Stimulated activated naive B cell treated with anti-CD40 and anti-IgM and Interleukin-4, amounts not matched to agents 10 μg/mL and 1 μg/mL and 100 μg/mL, for 72 hours (primary cell): ENCODE data around the gene FDXR.
"Not testable (repeated sequence)": the region's sequence is repeated elsewhere in the genome, so short reads cannot be mapped to it uniquely, and the experiment has no call there.

Experiments used
- ATAC-seq, 2 donors: fragments of 150-1000 bp; cut with Tn5 transposase; replicated peaks; 2 replicates each; pipeline ENCODE4 v1.10.0; 2021; ENCODE audit warnings: moderate library complexity in 1 of 2
- DNase-seq: peaks from one replicate; pipeline ENCODE4 v3.0.0; 2021
- H3K27ac Mint-ChIP-seq: one replicate; pipeline ENCODE4 v1.8.0; 2022; ENCODE audit warnings: mild to moderate bottlenecking, mixed read lengths
- H3K27me3 Mint-ChIP-seq, 2 donors: one replicate each; pipeline ENCODE4 v1.8.0; 2022; ENCODE audit warnings: mixed read lengths in 2 of 2
- H3K36me3 Mint-ChIP-seq, 2 donors: one replicate each; pipeline ENCODE4 v1.8.0; 2022; ENCODE audit warnings: mixed read lengths in 2 of 2, mild to moderate bottlenecking in 1 of 2
- H3K4me1 Mint-ChIP-seq, 2 donors: one replicate each; pipeline ENCODE4 v1.8.0; 2022; ENCODE audit warnings: mixed read lengths in 2 of 2, mild to moderate bottlenecking in 1 of 2
- H3K4me3 Mint-ChIP-seq, 2 donors: one replicate each; pipeline ENCODE4 v1.8.0; 2022; ENCODE audit warnings: mild to moderate bottlenecking in 2 of 2, mixed read lengths in 2 of 2, moderate library complexity in 1 of 2
- H3K9me3 Mint-ChIP-seq, 2 donors: one replicate each; pipeline ENCODE4 v1.8.0; 2022; ENCODE audit warnings: mixed read lengths in 2 of 2, mild to moderate bottlenecking in 1 of 2

Gene FDXR, protein sequence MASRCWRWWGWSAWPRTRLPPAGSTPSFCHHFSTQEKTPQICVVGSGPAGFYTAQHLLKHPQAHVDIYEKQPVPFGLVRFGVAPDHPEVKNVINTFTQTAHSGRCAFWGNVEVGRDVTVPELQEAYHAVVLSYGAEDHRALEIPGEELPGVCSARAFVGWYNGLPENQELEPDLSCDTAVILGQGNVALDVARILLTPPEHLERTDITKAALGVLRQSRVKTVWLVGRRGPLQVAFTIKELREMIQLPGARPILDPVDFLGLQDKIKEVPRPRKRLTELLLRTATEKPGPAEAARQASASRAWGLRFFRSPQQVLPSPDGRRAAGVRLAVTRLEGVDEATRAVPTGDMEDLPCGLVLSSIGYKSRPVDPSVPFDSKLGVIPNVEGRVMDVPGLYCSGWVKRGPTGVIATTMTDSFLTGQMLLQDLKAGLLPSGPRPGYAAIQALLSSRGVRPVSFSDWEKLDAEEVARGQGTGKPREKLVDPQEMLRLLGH

DNA sequence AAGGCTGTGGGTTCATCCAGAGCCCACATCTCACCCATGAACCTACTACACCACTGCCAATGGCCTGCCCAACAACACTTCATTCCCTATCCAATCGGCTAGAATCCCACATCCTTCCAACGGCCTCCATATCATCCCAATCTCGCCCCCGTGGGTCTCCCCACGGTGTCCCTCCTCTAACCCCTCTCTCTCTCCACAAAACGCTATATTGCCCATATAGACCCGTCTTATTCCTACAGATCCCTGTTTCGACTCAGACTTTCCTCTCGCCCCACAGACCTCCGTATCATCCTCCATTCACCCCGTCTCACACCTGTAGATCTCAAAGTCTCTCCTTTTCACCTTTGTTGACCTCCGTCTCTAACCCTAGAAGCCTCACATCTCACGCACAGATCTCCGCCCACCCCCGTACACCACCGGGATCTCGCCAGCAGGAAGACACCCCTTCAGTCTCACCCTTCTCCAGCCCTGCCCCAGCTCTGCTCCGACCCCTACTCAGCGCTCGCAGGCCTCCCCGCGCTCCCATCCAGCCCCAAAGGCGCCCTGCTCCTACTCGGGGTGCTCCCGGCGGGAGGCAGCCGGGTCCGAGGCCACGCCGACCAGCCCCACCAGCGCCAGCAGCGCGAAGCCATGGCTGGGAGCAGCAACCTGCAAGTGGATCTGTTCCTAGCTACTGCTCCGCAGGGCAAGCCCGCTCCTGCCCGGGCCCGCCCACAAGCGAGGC is at the start of gene FDXR:
FDXR (minus strand) TSS at position 682 of the 724 bp plus-strand sequence; CDS start at position 632, 50 bp downstream.
- DNase-seq (no peak), ATAC-seq (peak; percentile 25 to 30)
- H3K4me1 Mint-ChIP-seq: peaks cover 14 to 27% of the 10 kb centered on the region in 2 donors
- peaks cover 0 to 2% of the 10 kb centered on the region in 2 donors for H3K27me3 Mint-ChIP-seq
- peak within 1 kb of the TSS; percentile 95 for H3K27ac Mint-ChIP-seq
- H3K9me3 Mint-ChIP-seq: no peaks in the 10 kb centered on the region
- H3K4me3 Mint-ChIP-seq: peak within 1 kb of the TSS; percentile 87
- no peaks in the 10 kb centered on the region for H3K36me3 Mint-ChIP-seq

DNA sequence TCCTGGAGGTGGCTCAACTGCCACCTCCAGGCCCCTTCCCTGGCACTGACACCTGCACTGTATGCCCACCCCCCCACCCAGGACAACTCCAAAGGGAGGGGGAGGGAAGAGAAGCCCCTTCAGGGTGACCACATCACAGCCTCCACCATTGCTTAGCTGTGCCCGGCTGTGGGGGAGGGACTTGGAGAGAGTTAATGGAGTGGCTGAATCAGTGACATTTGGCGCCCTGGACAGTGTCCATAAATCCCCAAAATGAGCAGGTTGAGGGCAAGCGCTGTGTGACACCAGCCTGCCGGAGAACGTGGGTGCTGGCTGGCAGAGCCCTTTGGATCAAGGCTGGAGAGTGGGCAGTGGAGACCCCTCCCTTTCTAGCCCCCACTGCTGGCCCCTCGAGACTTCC is 49.4 kb upstream of the FDXR start:
- peaks cover 12 to 26% of the 10 kb centered on the region in 2 donors for H3K4me1 Mint-ChIP-seq
- H3K36me3 Mint-ChIP-seq: no peaks in the 10 kb centered on the region
- no peak overlapping the region for H3K27ac Mint-ChIP-seq
- peaks cover 58 to 75% of the 10 kb centered on the region in 2 donors for H3K27me3 Mint-ChIP-seq
- ATAC-seq (no peak), DNase-seq (no peak)
- H3K4me3 Mint-ChIP-seq: no peak overlapping the region
- no peaks in the 10 kb centered on the region for H3K9me3 Mint-ChIP-seq

DNA sequence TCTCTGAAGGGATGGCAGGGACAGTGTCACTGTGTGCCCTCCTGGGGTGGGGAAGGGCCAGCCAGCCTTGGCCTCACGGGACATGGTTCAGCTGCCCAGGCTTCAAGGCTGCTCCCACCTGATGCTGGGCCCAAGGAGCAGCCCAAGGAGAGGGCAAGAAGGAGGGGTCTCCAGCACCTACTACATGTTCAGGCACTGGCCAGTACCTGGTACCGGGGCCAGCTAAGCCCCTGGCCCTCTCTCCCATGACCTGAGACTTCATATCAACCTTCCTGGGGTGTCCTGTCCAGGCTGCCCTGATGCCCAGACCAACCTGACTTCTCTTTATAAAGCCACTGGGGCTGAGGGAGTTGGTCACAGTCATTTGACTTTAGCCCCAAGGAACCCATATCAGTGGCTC is 49.0 kb upstream of the FDXR start:
- Mint-ChIP-seq H3K27ac (no peak overlapping the region), H3K36me3 (no peaks in the 10 kb centered on the region), H3K4me3 (no peak overlapping the region), H3K9me3 (no peaks in the 10 kb centered on the region), H3K4me1 (peaks cover 12 to 26% of the 10 kb centered on the region in 2 donors), H3K27me3 (peaks cover 60 to 78% of the 10 kb centered on the region in 2 donors)
- ATAC-seq (no peak), DNase-seq (no peak)

DNA sequence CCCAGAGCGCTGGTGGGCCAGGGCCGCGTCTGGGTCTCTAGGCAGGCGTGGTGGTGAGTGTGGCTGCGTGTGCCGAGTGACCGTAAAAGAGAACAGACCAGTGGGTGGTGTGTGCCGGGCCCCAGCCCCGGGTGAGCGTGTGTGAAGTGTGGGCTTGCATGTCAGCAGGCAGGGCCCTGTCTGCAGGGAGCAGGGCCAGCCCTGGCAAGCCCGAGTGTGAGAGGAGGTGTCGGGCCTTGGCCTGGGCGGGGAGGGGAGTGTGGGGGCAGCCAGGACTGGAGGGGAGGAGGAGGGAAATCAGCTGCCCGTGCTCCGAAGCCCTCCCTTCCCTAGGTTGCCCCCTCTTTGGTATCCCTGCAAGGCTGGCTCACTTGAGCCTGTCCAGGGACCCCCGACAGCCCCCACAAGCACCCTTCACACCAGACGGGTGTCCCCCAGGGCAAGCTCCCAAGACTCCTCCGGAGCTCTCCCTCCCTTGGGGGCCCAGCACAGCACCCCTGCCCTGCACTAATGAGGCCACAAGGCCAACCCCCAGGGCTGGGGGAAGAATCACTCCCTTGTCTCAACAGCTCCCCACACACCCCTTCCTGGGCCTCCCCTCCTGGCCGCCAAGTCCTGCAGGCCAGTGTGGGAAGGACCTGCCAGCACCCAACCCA is 48.4 kb upstream of the FDXR start:
- H3K36me3 Mint-ChIP-seq: no peaks in the 10 kb centered on the region
- DNase-seq (no peak), ATAC-seq (no peak)
- H3K27me3 Mint-ChIP-seq: peaks cover 62 to 77% of the 10 kb centered on the region in 2 donors
- H3K9me3 Mint-ChIP-seq: no peaks in the 10 kb centered on the region
- H3K27ac Mint-ChIP-seq: no peak overlapping the region
- no peak overlapping the region for H3K4me3 Mint-ChIP-seq
- H3K4me1 Mint-ChIP-seq: peaks cover 12 to 26% of the 10 kb centered on the region in 2 donors

DNA sequence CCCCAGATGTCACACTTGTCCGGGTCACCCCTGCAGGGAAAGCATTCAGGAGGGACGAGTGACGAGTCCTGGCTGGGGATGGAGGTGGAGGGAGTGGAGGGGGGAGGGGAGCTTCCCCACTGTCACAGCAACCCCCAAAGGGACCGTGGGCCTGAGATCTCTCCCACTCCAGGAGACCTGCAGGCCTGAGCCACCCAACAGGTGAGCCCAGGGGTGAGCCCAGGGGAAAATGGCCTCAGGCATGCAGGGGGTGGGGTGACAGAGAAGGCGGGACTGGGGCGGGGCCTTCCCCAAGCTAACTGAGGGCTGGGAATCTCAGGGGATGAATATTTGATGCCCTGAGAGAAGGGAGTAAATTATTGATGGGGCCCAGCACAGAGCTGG is 47.8 kb upstream of the FDXR start:
- peaks cover 12 to 26% of the 10 kb centered on the region in 2 donors for H3K4me1 Mint-ChIP-seq
- DNase-seq (no peak), ATAC-seq (no peak)
- H3K36me3 Mint-ChIP-seq: no peaks in the 10 kb centered on the region
- H3K4me3 Mint-ChIP-seq: no peak overlapping the region
- no peak overlapping the region for H3K27ac Mint-ChIP-seq
- no peaks in the 10 kb centered on the region for H3K9me3 Mint-ChIP-seq
- peaks cover 63 to 76% of the 10 kb centered on the region in 2 donors for H3K27me3 Mint-ChIP-seq

DNA sequence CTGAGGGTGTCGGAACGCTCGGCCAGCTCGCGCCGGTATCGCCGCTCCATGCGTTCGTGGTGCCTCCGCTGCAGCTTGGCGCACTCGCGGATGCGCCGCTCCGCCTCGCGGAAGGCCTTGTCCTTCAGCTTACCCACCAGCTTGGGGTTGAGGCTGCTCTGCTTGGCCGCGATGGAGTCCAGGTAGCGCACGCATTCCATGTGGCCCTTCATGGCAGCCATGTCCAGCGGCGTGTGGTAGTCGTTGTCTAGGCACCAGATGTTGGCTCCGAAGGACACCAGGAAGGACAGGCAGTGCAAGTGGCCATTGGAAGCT is 47.5 kb upstream of the FDXR start:
- Mint-ChIP-seq H3K27me3 (peaks cover 59 to 73% of the 10 kb centered on the region in 2 donors), H3K27ac (no peak overlapping the region), H3K9me3 (no peaks in the 10 kb centered on the region), H3K4me1 (peaks cover 12 to 26% of the 10 kb centered on the region in 2 donors), H3K4me3 (no peak overlapping the region), H3K36me3 (no peaks in the 10 kb centered on the region)
- DNase-seq: no peak
- no peak for ATAC-seq

DNA sequence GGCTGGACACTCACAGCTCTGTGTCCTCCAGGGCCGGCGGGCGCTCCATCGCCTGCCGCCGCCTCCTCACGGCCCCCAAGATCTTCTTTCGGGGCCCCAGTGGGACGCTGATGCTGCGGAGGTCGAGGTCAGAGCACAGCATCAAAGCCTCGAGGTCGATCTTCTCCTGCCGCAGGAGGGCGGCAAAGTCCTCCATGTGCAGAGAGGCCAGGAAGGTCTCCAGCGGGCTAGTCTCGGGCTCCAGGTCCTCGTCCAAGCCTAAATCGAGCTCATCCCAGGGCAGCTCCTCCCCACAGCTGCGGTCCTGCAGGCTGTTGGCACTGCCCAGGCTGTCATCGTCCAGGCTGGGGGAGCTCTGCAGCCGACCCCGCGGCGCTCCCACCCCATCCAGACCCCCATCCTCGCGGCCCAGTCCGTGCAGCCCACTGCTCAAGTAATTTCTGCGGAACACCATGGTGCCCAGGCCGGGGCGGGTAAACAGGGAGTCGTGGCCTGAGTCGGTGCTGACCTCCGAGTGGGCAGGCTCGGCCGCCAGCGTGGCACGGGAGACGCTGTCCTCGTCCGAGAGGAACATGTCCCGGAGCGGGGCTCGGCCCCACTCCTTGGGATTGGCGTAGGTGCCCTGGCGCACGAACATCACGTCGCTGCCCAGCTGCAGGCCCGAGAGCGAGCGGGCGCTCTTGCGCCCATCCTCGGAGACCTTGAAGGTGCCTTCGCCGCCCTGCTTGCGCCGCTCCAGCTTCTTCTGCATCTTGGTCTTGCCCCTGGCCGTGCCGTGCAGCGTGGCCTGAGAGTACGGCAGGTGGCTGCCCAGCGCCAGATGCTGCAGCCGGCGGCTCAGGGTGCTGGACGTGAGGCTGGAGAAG is 46.9 kb upstream of the FDXR start:
- H3K9me3 Mint-ChIP-seq: no peaks in the 10 kb centered on the region
- peaks cover 59 to 67% of the 10 kb centered on the region in 2 donors for H3K27me3 Mint-ChIP-seq
- no peak overlapping the region for H3K4me3 Mint-ChIP-seq
- ATAC-seq (peak in 1 of 2 donors; percentile 31), DNase-seq (no peak)
- no peak overlapping the region for H3K27ac Mint-ChIP-seq
- H3K4me1 Mint-ChIP-seq: peaks cover 9 to 25% of the 10 kb centered on the region in 2 donors
- no peaks in the 10 kb centered on the region for H3K36me3 Mint-ChIP-seq

DNA sequence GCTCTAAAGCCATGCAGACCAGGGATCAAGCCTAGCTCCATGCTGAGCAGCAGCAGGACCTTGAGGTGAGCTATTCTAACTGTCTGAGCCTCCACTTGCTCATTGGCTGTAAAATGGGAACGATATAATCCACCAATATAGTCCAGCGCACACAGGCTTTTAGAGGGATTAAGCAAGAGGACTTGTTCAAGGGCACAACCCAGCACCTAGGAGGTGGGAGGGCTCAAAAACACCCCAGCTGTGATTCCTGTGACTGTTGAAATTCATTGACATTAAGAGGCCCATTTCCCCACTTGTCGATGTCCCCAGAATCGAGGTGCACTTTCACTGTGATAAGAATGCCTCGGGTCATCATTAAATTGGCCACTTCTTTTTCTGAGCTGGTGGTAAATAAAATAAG is 46.1 kb upstream of the FDXR start:
- DNase-seq (no peak), ATAC-seq (no peak)
- H3K4me1 Mint-ChIP-seq: peaks cover 4 to 17% of the 10 kb centered on the region in 2 donors
- H3K4me3 Mint-ChIP-seq: no peak overlapping the region
- peaks cover 53 to 63% of the 10 kb centered on the region in 2 donors for H3K27me3 Mint-ChIP-seq
- no peaks in the 10 kb centered on the region for H3K9me3 Mint-ChIP-seq
- no peak overlapping the region for H3K27ac Mint-ChIP-seq
- no peaks in the 10 kb centered on the region for H3K36me3 Mint-ChIP-seq

DNA sequence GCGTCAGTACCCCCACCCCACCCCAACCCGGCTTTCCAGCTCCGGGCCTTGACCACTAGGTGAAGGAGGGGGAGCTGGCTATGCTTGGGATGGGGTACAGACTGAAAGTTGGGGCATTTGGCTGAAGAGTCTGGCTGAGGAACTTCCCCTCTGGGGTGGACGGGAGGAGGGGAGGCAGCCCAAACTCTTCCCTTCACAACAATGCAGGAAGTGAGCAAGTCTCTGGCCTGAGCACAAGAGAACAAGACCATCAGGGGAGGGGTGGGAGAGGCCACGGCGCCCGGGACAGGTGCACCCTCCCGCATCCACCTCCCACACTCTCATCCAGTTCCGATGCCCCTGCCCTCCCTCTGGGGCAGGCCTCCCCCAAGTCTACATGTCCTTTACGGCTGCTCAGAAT is 44.6 kb upstream of the FDXR start:
- Mint-ChIP-seq H3K27ac (no peak overlapping the region), H3K36me3 (no peaks in the 10 kb centered on the region), H3K4me1 (peaks cover 0 to 2% of the 10 kb centered on the region in 2 donors), H3K27me3 (peaks cover 48 to 60% of the 10 kb centered on the region in 2 donors), H3K4me3 (no peak overlapping the region), H3K9me3 (peaks cover 0 to 2% of the 10 kb centered on the region in 2 donors)
- DNase-seq (no peak), ATAC-seq (no peak)

DNA sequence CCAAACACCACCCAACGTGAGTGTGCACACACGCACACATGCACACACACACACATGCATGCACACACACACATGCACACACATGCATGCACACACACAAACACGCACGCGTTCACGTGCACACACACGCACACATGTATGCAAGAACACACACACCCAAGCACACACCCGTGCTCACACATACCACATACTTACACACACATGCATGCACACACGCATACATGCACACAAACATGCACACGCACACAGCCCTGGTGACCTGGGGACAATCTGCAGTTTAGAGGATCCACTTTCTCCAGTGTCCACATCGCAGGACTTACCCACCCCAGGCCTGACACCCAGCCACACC is 44.0 kb upstream of the FDXR start:
- ATAC-seq: no peak
- no peaks in the 10 kb centered on the region for H3K4me1 Mint-ChIP-seq
- peaks cover 42 to 54% of the 10 kb centered on the region in 2 donors for H3K27me3 Mint-ChIP-seq

DNA sequence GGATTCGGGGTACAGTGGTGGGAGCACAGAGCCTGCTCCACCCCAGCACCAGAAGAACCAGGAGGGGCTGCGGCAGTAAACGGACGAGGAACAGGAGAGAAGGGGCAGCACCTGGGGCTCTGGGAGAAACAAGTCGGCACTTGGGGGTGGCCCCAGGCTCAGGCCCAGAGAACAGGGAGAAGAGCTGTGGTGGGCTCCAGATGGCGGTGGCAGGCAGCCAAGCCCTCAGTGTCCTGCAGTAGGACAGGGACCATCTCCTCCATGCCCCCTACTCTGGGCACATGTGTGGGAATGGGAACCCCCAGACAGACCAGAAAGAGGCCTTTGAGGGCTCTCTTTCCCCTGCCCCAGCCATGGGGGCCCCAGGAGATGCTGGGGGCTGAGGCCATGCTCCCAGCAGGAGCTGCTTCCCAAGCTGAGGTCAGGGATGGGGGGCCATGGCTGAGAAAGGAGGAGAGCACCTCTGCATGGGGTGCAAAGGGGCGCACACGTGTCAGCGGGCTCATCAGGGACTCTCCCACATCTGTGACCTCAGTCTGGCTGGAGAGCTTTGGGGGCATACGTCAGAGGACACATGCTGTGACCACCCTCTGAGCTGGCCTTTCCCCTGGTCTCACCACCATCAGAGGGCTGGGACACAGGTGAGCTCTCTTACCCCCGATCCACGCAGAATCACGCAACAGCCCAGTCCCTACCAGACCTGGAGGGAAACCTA is 43.5 kb upstream of the FDXR start:
- DNase-seq (no peak), ATAC-seq (no peak)

More for the DNA sequence above, 44.0 kb upstream of the FDXR start:
- no peak overlapping the region for H3K27ac Mint-ChIP-seq
- peaks cover 0 to 2% of the 10 kb centered on the region in 2 donors for H3K9me3 Mint-ChIP-seq
- H3K36me3 Mint-ChIP-seq: no peaks in the 10 kb centered on the region
- no peak for DNase-seq
- H3K4me3 Mint-ChIP-seq: no peak overlapping the region

DNA sequence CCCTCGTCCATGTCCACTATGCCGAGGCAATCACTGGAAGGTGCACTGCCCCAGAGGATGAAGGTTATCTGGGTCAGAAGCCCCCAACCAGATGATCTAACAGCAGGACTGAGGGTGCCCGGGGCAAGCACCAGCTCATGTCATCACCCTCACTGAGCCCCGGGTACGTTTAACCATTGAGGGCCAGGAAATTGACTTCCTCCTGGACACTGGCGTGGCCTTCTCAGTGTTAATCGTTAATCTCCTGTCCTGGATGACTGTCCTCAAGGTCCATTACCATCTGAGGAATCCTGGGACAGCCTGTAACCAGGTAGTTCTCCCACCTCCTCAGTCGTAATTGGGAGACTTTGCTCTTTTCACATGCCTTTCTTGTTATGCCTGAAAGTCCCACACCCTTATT is 38.6 kb upstream of the FDXR start:
- H3K4me3 Mint-ChIP-seq, H3K9me3 Mint-ChIP-seq, ATAC-seq, H3K4me1 Mint-ChIP-seq, H3K36me3 Mint-ChIP-seq, DNase-seq, H3K27ac Mint-ChIP-seq: not testable (repeated sequence)
- H3K27me3 Mint-ChIP-seq: peaks cover 14 to 29% of the 10 kb centered on the region in 2 donors

More for the DNA sequence above, 43.5 kb upstream of the FDXR start:
- no peak overlapping the region for H3K4me3 Mint-ChIP-seq
- H3K27ac Mint-ChIP-seq: no peak overlapping the region
- peaks cover 37 to 49% of the 10 kb centered on the region in 2 donors for H3K27me3 Mint-ChIP-seq
- peaks cover 0 to 2% of the 10 kb centered on the region in 2 donors for H3K9me3 Mint-ChIP-seq
- no peaks in the 10 kb centered on the region for H3K4me1 Mint-ChIP-seq
- H3K36me3 Mint-ChIP-seq: no peaks in the 10 kb centered on the region

DNA sequence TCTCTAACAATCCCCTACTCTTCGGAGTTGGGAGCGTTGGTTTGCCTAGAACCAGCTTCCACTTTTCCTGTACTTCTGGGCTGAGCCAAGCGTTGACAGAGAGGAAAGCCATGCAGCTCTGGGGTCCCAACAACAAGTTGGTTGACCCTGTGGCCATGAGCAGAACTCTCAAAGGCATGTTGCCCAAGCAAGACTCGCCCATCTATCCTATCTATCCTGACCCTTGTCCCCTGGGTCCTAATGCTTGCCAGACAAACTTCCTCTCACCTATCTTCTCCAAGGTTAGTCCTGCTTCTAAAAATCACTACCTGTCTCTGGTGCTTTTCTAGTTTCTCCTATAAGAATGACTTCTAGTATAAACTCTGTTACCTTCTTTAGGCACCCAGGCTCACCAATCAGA is 36.3 kb upstream of the FDXR start:
- not testable (repeated sequence) for H3K4me3 Mint-ChIP-seq, H3K36me3 Mint-ChIP-seq, DNase-seq, H3K27ac Mint-ChIP-seq, ATAC-seq, H3K9me3 Mint-ChIP-seq, H3K4me1 Mint-ChIP-seq
- H3K27me3 Mint-ChIP-seq: peaks cover 11 to 26% of the 10 kb centered on the region in 2 donors
